Measurements from ENCODE around the gene ITIH1. TPM values are rescaled to one million over a fixed set of nuclear protein-coding genes. Genes with fewer than 3 reads are reported as not detected.

Gene ITIH1
- total and polyA plus RNA-seq, 2 donors (not counting 3 experiments of a cell fraction or from before 2014, with no cell fraction given): not detected

DNA sequence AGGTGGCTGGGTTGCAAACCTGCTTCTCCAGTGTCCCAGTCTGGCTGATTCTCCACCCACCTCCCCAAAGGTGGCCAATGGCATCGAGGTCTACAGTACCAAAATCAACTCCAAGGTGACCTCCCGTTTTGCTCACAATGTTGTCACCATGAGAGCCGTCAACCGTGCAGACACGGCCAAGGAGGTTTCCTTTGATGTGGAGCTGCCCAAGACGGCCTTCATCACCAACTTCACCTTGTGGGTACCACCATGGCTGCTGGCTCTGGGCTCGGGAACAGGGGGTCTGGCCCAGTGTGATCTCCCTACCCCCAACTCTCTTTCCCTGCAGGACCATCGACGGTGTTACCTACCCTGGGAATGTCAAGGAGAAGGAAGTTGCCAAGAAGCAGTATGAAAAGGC lies 19.0 kb downstream of the ITIH1 start:
- no peaks in the 10 kb centered on the region for H3K9me3 ChIP-seq (replicated peaks; ENCODE audit: control insufficient read depth, insufficient read depth, low read length)
- no peak overlapping the region for H2AFZ ChIP-seq (ENCODE audit: low read depth, low read length)
- no peaks in the 10 kb centered on the region for H3K36me3 ChIP-seq (ENCODE audit: control insufficient read depth in 2 of 2, extremely low read depth in 1 of 2, insufficient read depth in 2 of 2, low read length in 2 of 2)
- TF ChIP-seq FOS (IDR thresholded peaks at IDR 0.05; ENCODE audit: borderline replicate concordance, insufficient read depth, low read length) (no peak), MYC (IDR thresholded peaks at IDR 0.05; ENCODE audit: low read depth, low read length) (no peak), EZH2 (IDR thresholded peaks at IDR 0.05; ENCODE audit: borderline replicate concordance, low read depth, low read length, severe bottlenecking) (no peak), POLR2A (IDR thresholded peaks at IDR 0.05; ENCODE audit: low read depth, low read length) (no peak), POLR2AphosphoS5 (IDR thresholded peaks at IDR 0.05; ENCODE audit: insufficient read depth, low read depth, low read length) (no peak), JUN (IDR thresholded peaks at IDR 0.05; ENCODE audit: borderline replicate concordance, insufficient read depth, insufficient read length, low read depth) (no peak), GATA2 (IDR thresholded peaks at IDR 0.05; ENCODE audit: insufficient read depth, insufficient read length, low read depth, low read length) (no peak)
- TF ChIP-seq, protein P1, sequence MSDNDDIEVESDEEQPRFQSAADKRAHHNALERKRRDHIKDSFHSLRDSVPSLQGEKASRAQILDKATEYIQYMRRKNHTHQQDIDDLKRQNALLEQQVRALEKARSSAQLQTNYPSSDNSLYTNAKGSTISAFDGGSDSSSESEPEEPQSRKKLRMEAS (IDR thresholded peaks at IDR 0.05; ENCODE audit: insufficient read depth, insufficient read length): no peak
- TF ChIP-seq, protein P2, sequence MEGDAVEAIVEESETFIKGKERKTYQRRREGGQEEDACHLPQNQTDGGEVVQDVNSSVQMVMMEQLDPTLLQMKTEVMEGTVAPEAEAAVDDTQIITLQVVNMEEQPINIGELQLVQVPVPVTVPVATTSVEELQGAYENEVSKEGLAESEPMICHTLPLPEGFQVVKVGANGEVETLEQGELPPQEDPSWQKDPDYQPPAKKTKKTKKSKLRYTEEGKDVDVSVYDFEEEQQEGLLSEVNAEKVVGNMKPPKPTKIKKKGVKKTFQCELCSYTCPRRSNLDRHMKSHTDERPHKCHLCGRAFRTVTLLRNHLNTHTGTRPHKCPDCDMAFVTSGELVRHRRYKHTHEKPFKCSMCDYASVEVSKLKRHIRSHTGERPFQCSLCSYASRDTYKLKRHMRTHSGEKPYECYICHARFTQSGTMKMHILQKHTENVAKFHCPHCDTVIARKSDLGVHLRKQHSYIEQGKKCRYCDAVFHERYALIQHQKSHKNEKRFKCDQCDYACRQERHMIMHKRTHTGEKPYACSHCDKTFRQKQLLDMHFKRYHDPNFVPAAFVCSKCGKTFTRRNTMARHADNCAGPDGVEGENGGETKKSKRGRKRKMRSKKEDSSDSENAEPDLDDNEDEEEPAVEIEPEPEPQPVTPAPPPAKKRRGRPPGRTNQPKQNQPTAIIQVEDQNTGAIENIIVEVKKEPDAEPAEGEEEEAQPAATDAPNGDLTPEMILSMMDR (IDR thresholded peaks at IDR 0.05; ENCODE audit: extremely low read depth in 1 of 2, insufficient read depth in 1 of 2, low read depth in 1 of 2, low read length in 2 of 2): no peak
- dilution Hi-C loops (cut with MboI; ENCODE audit: extremely low pct_ligation_motif_present, low sequenced_read_pairs): no loop called here
- POLR2A ChIA-PET: no interaction called here
- no peaks in the 10 kb centered on the region for H3K79me2 ChIP-seq (ENCODE audit: control insufficient read depth, insufficient read depth, low read length)
- FAIRE-seq: no peak
- H3K9me1 ChIP-seq (replicated peaks; ENCODE audit: control insufficient read depth, extremely low read depth, insufficient read depth, low read length): no peaks in the 10 kb centered on the region
- DNase-seq (ENCODE audit: low read depth, low spot score): no peak
- no peak overlapping the region for H3K27ac ChIP-seq (ENCODE audit: insufficient read depth, low read depth, low read length)
- intact Hi-C loops (cut with micrococcal nuclease): no loop called here
- no peak overlapping the region for H3K4me2 ChIP-seq (ENCODE audit: insufficient read depth, low read length)
- H3K4me3 ChIP-seq (replicated peaks in 1 of 3; ENCODE audit: insufficient read depth in 1 of 3, low read depth in 1 of 3, low read length in 3 of 3): no peak overlapping the region
- CTCF ChIA-PET: no interaction called here
- BruUV-seq (replicated peaks): no TSS peak
- H3K4me1 ChIP-seq (ENCODE audit: control insufficient read depth, extremely low read depth, insufficient read depth, low read length): no peaks in the 10 kb centered on the region
- H3K27me3 ChIP-seq (ENCODE audit: control insufficient read depth in 2 of 2, insufficient read depth in 2 of 2, low read length in 2 of 2): no peaks in the 10 kb centered on the region
- no peak overlapping the region for H3K9ac ChIP-seq (replicated peaks; ENCODE audit: extremely low read depth, insufficient read depth, low read length)
- H4K20me1 ChIP-seq (replicated peaks; ENCODE audit: control insufficient read depth, extremely low read depth, insufficient read depth, low read length): no peaks in the 10 kb centered on the region

All from endothelial cell of umbilical vein (primary cell).